GM12875 (cell line): Measurements from ENCODE around the gene ZNF219.

Source experiments
- H3K4me3 ChIP-seq: one replicate; pipeline ENCODE4 v1.5.1; 2011; ENCODE audit warnings: low read depth, low read length, control low read depth
- TF ChIP-seq, protein P1 (sequence below): IDR thresholded peaks from 2 replicates; pipeline ENCODE4 v1.5.1; 2011; ENCODE audit warnings: low read depth, mild to moderate bottlenecking, control low read depth, inconsistent platforms, low read length, moderate library complexity, borderline replicate concordance; ENCODE audit not compliant: insufficient read depth

The ZNF219 gene

DNA sequence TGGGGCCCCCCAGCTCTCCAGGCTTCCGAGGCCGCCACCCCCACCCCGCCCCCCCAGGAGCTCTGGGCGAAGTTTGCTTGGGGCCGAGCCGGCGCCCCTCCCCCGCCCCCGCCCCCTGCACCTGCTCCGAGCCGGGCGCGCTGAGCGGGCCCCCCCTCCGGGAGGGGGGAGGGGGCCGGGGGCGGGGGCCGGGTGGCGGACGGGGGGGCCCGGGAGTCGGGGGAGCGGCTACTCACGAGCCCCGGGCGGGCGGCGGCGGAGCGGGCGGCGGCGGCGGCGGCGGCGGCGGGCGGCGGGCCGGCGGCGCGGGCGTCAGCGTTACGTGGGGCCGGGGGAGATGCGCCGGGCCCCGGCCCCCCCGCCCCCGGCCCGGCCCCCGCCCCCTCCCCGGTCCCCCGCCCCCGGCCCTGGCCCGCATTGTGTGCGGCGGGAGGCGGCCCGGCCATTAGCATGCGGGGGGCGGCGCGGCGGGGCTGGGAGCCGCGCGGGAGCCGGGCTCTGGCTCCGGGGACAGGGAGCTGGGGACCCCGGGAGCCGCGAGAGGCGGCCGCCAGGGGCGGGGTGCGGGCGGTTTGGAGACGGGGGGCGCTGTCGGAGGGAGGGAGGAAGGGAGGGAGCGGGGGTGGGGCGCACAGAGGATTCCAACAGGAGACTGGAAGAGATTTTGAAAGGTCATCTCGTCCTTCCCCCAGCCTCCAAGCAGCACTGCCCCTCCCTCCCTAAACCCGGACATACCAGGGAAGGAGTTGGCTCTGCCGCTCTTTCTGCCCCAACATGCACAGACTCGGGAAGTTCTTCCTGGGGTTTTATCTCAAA lies at the start of gene ZNF219:
ZNF219 (minus strand) TSS at position 580 of the 816 bp plus-strand sequence. CDS start 5,064 bp downstream, outside the sequence.
- no peak within 1 kb of the TSS for H3K4me3 ChIP-seq
- TF ChIP-seq, protein P1, sequence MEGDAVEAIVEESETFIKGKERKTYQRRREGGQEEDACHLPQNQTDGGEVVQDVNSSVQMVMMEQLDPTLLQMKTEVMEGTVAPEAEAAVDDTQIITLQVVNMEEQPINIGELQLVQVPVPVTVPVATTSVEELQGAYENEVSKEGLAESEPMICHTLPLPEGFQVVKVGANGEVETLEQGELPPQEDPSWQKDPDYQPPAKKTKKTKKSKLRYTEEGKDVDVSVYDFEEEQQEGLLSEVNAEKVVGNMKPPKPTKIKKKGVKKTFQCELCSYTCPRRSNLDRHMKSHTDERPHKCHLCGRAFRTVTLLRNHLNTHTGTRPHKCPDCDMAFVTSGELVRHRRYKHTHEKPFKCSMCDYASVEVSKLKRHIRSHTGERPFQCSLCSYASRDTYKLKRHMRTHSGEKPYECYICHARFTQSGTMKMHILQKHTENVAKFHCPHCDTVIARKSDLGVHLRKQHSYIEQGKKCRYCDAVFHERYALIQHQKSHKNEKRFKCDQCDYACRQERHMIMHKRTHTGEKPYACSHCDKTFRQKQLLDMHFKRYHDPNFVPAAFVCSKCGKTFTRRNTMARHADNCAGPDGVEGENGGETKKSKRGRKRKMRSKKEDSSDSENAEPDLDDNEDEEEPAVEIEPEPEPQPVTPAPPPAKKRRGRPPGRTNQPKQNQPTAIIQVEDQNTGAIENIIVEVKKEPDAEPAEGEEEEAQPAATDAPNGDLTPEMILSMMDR = no peak

DNA sequence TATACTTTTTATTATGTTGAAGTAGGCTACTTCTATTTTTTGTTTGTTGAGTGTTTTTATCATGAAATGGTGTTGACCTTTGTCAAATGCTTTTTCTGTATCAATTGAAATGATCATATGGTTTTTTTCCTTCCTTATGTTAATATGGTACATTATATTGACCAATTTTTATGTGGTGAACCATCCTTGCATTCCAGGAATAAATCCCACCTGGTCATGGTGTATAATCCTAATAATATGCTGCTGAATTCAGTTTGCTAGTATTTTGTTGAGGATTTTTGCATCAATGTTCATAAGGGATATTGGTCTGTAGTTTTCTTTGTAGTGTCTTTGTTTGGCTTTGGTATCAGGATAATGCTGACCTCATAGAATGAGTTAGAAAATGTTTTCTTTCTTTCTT lies 47.0 kb upstream of the ZNF219 start:
- H3K4me3 ChIP-seq = no peak overlapping the region
- TF ChIP-seq, protein P1 = no peak

DNA sequence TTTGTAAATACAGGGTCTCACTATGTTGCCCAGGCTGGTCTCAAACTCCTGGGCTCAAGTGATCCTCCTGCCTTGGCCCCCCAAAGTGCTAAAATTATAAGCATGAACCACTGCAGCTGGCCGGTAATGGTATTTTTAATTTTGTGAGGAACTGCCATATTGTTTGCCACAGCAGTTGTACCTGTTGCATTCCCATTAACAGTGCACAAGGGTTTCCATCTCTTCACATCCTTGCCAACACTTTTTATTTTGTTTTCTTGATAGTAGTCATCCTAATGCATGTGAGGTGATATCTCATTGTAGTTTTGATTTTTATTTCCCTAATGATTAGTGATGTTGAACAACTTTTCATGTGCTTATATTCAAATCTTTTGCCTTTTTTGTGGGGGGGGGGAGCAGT lies 43.9 kb upstream of the ZNF219 start:
- TF ChIP-seq, protein P1 = no peak

DNA sequence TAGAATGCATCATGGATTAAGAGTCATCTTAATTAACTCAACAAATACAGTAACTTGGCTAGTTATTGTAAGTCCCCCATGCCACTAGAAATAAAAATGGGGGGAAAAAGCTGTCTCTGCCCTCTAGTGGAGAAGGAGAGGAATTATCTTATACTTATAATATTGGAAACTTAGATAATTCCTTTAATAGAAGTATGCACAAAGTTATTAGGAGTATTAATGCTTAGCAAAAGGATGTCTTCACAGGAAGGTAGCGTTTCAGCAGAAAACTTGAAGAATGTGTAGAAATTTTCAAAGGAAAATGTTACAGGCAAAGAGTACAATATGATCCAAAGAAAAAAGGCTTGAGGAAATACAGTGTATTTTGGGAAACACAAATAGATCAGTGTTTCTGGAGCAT lies 37.6 kb upstream of the ZNF219 start:
- TF ChIP-seq, protein P1 = peak; percentile 20; the same call in 1 of the 2 replicates
- H3K4me3 ChIP-seq = no peak overlapping the region

More for the DNA sequence above, 43.9 kb upstream of the ZNF219 start:
- no peak overlapping the region for H3K4me3 ChIP-seq

DNA sequence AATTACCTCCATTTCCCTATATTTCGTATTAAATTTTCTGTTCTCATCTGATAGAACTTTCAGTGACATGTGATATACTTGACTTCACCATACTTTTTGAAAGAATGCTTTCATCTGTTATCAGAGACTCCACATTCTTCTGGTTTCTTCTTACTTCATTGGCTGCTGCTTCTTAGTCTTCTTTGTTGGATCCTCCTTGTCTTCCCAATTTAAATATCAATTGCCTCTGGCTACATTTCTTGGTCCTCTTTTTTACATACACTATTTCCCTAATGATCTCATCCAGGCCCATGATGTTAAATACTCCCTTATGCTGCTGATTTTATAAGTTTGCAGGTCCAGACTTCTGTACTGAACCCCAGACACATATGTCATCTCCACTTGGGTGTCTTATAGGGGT lies 35.4 kb upstream of the ZNF219 start:
- TF ChIP-seq, protein P1 = no peak
- H3K4me3 ChIP-seq = no peak overlapping the region

DNA sequence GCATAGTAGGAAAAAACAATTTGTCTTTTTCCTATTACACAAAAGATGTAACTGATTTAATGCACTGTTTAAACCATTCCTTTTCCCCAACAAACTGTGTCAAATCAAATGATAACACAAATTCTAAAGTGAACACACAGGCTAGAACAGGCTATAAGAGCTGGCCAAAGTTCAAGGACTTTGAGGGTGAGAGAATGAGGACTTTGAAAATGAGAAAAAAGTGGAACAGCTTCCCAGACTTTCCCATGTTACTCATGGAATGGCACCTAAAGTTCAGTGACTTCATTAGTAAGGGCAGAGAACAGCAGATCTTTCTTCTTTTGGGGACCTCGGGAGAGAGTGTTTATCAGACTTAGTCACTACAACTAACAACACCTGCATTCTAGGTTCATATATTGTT lies 25.0 kb upstream of the ZNF219 start:
- H3K4me3 ChIP-seq = no peak overlapping the region
- TF ChIP-seq, protein P1 = no peak

DNA sequence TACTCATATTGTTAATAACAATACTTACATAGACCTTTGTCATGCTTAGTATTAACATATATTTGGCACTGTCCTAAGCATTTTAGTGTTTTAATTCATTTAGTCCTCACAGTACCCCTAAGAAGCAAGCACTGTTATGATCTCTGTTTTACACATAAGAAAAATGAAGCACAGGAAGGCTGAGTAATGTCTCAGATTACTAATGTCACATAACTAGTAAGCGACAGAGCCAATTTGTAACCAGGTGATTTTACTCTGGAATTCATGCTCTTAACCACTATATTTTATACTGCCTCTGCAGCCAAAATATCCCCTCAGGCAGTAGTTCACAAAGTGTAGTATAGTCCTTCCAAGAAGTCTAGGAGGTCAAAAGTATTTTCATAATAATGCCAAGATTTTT lies 22.7 kb upstream of the ZNF219 start:
- TF ChIP-seq, protein P1 = no peak
- no peak overlapping the region for H3K4me3 ChIP-seq
